Lower leg skin (tissue), 3 donors: ENCODE measurements around the gene TBC1D22A.

ENCODE experiments used
- POLR2A ChIP-seq, 2 donors: fragments of 450-650 bp; IDR thresholded peaks; one replicate each; pipeline ENCODE4 v1.6.1; 2016 to 2017; ENCODE audit warnings: antibody characterized with exemption in 2 of 2, mild to moderate bottlenecking in 1 of 2, moderate library complexity in 1 of 2
- TF ChIP-seq, protein P1 (sequence below), 3 donors: fragments of 450-650 bp; IDR thresholded peaks; one replicate each; pipeline ENCODE4 v1.5.1; 2016; ENCODE audit warnings: antibody characterized with exemption in 3 of 3, mild to moderate bottlenecking in 3 of 3, moderate library complexity in 2 of 3

DNA sequence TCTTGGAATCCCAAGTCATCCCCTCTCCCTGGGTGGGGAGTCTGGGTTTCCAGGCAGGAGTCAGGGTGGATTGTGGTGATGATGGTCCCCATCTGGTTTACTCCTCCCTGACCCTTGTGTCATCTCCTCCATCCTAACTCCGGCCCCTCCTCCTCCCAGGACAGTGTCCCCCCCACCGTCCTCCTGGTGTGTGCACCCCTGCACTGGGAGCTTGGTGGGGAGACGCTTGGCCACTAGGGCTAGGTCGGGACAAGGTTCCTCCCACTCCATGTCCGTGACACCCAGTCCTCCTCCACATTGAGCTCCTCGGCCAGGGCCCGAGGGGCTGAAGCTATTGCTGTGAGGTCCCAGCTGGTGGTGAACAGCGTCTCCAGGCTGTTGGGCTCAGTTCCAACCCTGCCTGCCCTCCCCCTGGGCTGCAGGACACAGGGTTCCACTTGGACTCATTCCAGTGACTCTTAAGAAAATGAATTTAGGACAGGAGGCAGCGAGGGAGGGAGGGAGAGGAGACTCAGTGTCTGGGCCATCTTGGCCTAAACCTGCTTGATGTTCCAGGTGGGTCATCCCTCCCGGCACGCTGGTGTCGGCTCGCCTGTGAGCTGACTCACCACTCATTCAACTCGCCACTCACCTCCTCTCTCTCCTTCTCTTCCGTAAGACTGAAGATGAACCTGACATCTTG lies 433.2 kb downstream of the TBC1D22A start:
- TF ChIP-seq, protein P1, sequence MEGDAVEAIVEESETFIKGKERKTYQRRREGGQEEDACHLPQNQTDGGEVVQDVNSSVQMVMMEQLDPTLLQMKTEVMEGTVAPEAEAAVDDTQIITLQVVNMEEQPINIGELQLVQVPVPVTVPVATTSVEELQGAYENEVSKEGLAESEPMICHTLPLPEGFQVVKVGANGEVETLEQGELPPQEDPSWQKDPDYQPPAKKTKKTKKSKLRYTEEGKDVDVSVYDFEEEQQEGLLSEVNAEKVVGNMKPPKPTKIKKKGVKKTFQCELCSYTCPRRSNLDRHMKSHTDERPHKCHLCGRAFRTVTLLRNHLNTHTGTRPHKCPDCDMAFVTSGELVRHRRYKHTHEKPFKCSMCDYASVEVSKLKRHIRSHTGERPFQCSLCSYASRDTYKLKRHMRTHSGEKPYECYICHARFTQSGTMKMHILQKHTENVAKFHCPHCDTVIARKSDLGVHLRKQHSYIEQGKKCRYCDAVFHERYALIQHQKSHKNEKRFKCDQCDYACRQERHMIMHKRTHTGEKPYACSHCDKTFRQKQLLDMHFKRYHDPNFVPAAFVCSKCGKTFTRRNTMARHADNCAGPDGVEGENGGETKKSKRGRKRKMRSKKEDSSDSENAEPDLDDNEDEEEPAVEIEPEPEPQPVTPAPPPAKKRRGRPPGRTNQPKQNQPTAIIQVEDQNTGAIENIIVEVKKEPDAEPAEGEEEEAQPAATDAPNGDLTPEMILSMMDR (IDR thresholded peaks at IDR 0.05), result no peak
- no peak for TF ChIP-seq POLR2A (IDR thresholded peaks at IDR 0.05)
